ENCODE measurements around the gene MAPK1IP1L.
A peak's percentile ranks its signal among the peaks of the same experiment; 100 is the strongest.
"Not testable (repeated sequence)": the region's sequence is repeated elsewhere in the genome, so short reads cannot be mapped to it uniquely, and the experiment has no call there.

The MAPK1IP1L gene

GRCh38 chr14:55071870-55072640 lies 20.6 kb downstream of the MAPK1IP1L start:
- Histone ChIP-seq H3K4me1 (ENCODE audit: control insufficient read depth, insufficient read depth, low read length) (peaks cover 4% of the 10 kb centered on the region), H3K4me3 (ENCODE audit: insufficient read depth, low read depth, low read length) (no peak overlapping the region), H3K9me3 (ENCODE audit: control insufficient read depth, low read length) (no peaks in the 10 kb centered on the region), H3K27me3 (ENCODE audit: control insufficient read depth, insufficient read depth, low read length, poor library complexity, severe bottlenecking) (no peaks in the 10 kb centered on the region), H3K27ac (ENCODE audit: insufficient read depth, low read depth, low read length, poor library complexity, severe bottlenecking) (peak overlapping the region; percentile 70), H3K36me3 (ENCODE audit: control insufficient read depth, insufficient read depth, low read length) (no peaks in the 10 kb centered on the region)
- WGBS, 2 experiments: 76 to 79% methylated on average over 9 to 10 of the region's 10 CpGs

DNA sequence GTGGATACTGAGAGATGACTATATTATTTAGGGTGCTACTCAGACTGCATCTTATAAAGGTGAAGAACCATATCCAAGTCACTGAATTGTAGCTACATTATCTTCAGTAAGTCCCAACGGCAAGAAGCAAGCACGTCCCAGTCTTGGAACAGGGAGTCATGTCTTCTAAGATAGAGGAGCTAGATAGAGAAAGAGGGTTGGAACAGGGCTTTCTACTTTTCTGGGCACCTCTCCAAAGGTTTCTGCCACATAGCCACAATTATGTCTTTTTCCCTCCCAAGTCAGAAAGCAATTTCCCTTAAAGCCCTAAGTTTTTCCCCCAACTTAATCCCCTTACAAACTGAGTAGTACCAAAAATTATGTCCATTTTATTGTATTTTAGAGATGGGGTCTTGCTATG lies 22.4 kb downstream of the MAPK1IP1L start:
- Histone ChIP-seq H3K9me3 (ENCODE audit: control insufficient read depth, low read length) (no peaks in the 10 kb centered on the region), H3K4me1 (ENCODE audit: control insufficient read depth, insufficient read depth, low read length) (peaks cover 4% of the 10 kb centered on the region)
- WGBS, 2 experiments: 90 to 91% methylated on average over 2 of the region's 2 CpGs

DNA sequence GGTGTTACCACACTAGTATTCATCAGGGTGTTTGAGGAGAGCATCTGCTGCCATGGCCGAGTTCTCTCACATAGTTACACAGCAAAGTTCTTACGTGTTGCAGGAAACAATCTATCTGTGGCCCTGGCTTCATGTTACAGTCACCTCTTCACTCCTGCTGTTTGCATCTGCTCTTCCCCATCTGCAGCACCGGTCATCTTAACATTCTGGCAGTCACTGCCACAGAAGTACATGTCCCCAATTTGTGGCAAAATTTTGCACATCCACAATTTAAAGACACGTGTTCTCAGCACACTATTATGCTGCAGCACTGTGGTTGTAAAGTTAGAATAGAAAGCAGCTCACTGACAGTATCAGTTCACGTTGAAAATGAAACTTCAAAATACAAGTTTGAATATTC lies 23.2 kb downstream of the MAPK1IP1L start:
- no peaks in the 10 kb centered on the region for H3K36me3 ChIP-seq (ENCODE audit: control insufficient read depth, insufficient read depth, low read length)
- whole genome bisulfite sequencing, 2 experiments: 57 to 59% methylated on average over 5 of the region's 5 CpGs
- H3K4me3 ChIP-seq (ENCODE audit: insufficient read depth, low read depth, low read length): no peak overlapping the region
- H3K27ac ChIP-seq (ENCODE audit: insufficient read depth, low read depth, low read length, poor library complexity, severe bottlenecking): no peak overlapping the region
- H3K4me1 ChIP-seq (ENCODE audit: control insufficient read depth, insufficient read depth, low read length): peaks cover 4% of the 10 kb centered on the region
- no peaks in the 10 kb centered on the region for H3K9me3 ChIP-seq (ENCODE audit: control insufficient read depth, low read length)
- no peaks in the 10 kb centered on the region for H3K27me3 ChIP-seq (ENCODE audit: control insufficient read depth, insufficient read depth, low read length, poor library complexity, severe bottlenecking)

More for the DNA sequence above, 22.4 kb downstream of the MAPK1IP1L start:
- Histone ChIP-seq H3K27ac (ENCODE audit: insufficient read depth, low read depth, low read length, poor library complexity, severe bottlenecking) (no peak overlapping the region), H3K36me3 (ENCODE audit: control insufficient read depth, insufficient read depth, low read length) (no peaks in the 10 kb centered on the region), H3K27me3 (ENCODE audit: control insufficient read depth, insufficient read depth, low read length, poor library complexity, severe bottlenecking) (no peaks in the 10 kb centered on the region), H3K4me3 (ENCODE audit: insufficient read depth, low read depth, low read length) (no peak overlapping the region)

- no peaks in the 10 kb centered on the region for H3K36me3 ChIP-seq (ENCODE audit: control insufficient read depth, insufficient read depth, low read length)
- H3K9me3 ChIP-seq (ENCODE audit: control insufficient read depth, low read length): no peaks in the 10 kb centered on the region
- H3K4me3 ChIP-seq (ENCODE audit: insufficient read depth, low read depth, low read length): no peak overlapping the region
- peaks cover 4% of the 10 kb centered on the region for H3K4me1 ChIP-seq (ENCODE audit: control insufficient read depth, insufficient read depth, low read length)
- no peaks in the 10 kb centered on the region for H3K27me3 ChIP-seq (ENCODE audit: control insufficient read depth, insufficient read depth, low read length, poor library complexity, severe bottlenecking)
- no peak overlapping the region for H3K27ac ChIP-seq (ENCODE audit: insufficient read depth, low read depth, low read length, poor library complexity, severe bottlenecking)
- 83 to 90% methylated on average over 3 of the region's 3 CpGs for WGBS, 2 experiments
These were observed 24.3 kb downstream of the MAPK1IP1L start for GRCh38 chr14:55075628-55076175.

GRCh38 chr14:55077170-55078151 lies 26.0 kb downstream of the MAPK1IP1L start:
- H3K36me3 ChIP-seq (ENCODE audit: control insufficient read depth, insufficient read depth, low read length): no peaks in the 10 kb centered on the region
- no peaks in the 10 kb centered on the region for H3K9me3 ChIP-seq (ENCODE audit: control insufficient read depth, low read length)
- 86 to 89% methylated on average over 17 of the region's 17 CpGs for WGBS, 2 experiments
- no peak overlapping the region for H3K27ac ChIP-seq (ENCODE audit: insufficient read depth, low read depth, low read length, poor library complexity, severe bottlenecking)
- no peak overlapping the region for H3K4me3 ChIP-seq (ENCODE audit: insufficient read depth, low read depth, low read length)
- H3K27me3 ChIP-seq (ENCODE audit: control insufficient read depth, insufficient read depth, low read length, poor library complexity, severe bottlenecking): no peaks in the 10 kb centered on the region
- H3K4me1 ChIP-seq (ENCODE audit: control insufficient read depth, insufficient read depth, low read length): no peaks in the 10 kb centered on the region

DNA sequence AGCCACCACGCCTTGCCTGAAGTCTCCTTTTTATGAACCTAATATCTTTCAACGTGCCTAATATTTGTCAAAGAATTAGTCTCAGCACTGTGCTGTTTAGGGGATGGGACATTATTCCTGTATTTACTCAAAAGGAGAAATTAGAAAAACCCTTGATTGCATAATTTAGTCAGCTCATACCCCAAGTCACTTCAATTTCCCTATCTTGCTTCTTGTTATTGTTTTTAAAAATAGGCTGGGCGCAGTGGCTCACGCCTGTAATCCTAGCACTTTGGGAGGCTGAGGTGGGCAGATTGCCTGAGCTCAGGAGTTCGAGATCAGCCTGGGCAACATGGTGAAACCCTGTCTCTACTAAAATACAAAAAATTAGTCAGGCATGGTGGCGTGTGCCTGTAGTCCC lies 28.5 kb downstream of the MAPK1IP1L start:
- H3K27me3 ChIP-seq (ENCODE audit: control insufficient read depth, insufficient read depth, low read length, poor library complexity, severe bottlenecking); H3K36me3 ChIP-seq (ENCODE audit: control insufficient read depth, insufficient read depth, low read length); H3K9me3 ChIP-seq (ENCODE audit: control insufficient read depth, low read length); H3K27ac ChIP-seq (ENCODE audit: insufficient read depth, low read depth, low read length, poor library complexity, severe bottlenecking); H3K4me3 ChIP-seq (ENCODE audit: insufficient read depth, low read depth, low read length); H3K4me1 ChIP-seq (ENCODE audit: control insufficient read depth, insufficient read depth, low read length): not testable (repeated sequence)
- 90 to 94% methylated on average over 6 of the region's 6 CpGs for WGBS, 2 experiments

DNA sequence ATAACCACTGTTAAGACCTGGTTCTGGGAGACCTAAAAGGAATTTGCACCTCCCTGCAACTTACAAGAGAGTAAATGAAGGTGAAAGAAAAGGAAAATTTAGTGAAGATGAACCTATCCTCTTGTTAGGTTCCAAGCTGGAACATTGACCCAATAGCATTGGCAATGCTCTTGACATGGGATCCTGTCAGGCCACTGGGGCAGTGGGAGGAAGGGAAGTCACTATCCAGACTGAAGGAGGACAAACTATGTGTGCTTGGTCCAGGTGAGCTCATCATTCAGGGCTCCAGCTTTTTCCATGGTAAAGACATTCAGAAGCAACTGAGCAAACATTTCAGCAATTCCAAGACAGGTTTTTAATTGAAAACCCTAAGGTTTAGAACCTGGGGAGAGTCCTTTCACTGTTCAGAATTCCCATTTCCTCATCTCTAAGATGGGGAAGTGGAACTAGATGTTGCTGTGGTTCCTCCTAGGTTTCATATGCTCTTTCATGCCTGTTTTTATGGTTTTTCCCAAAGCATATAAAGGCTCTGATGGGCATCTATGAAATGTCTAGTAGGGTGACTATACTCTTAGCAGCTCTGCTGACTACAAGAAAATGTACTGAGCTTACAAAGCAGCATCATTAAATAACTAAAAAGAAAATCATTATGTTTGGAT lies 33.1 kb downstream of the MAPK1IP1L start:
- Histone ChIP-seq H3K4me3 (ENCODE audit: insufficient read depth, low read depth, low read length) (no peak overlapping the region), H3K4me1 (ENCODE audit: control insufficient read depth, insufficient read depth, low read length) (no peaks in the 10 kb centered on the region), H3K9me3 (ENCODE audit: control insufficient read depth, low read length) (no peaks in the 10 kb centered on the region), H3K36me3 (ENCODE audit: control insufficient read depth, insufficient read depth, low read length) (no peaks in the 10 kb centered on the region), H3K27ac (ENCODE audit: insufficient read depth, low read depth, low read length, poor library complexity, severe bottlenecking) (no peak overlapping the region), H3K27me3 (ENCODE audit: control insufficient read depth, insufficient read depth, low read length, poor library complexity, severe bottlenecking) (no peaks in the 10 kb centered on the region)

- no peaks in the 10 kb centered on the region for H3K4me1 ChIP-seq (ENCODE audit: control insufficient read depth, insufficient read depth, low read length)
- WGBS, 2 experiments: 85 to 90% methylated on average over 4 of the region's 4 CpGs
- H3K4me3 ChIP-seq (ENCODE audit: insufficient read depth, low read depth, low read length): no peak overlapping the region
- H3K36me3 ChIP-seq (ENCODE audit: control insufficient read depth, insufficient read depth, low read length): no peaks in the 10 kb centered on the region
- H3K27me3 ChIP-seq (ENCODE audit: control insufficient read depth, insufficient read depth, low read length, poor library complexity, severe bottlenecking): no peaks in the 10 kb centered on the region
- H3K27ac ChIP-seq (ENCODE audit: insufficient read depth, low read depth, low read length, poor library complexity, severe bottlenecking): no peak overlapping the region
- no peaks in the 10 kb centered on the region for H3K9me3 ChIP-seq (ENCODE audit: control insufficient read depth, low read length)
These were observed 33.7 kb downstream of the MAPK1IP1L start for GRCh38 chr14:55085060-55085660.

DNA sequence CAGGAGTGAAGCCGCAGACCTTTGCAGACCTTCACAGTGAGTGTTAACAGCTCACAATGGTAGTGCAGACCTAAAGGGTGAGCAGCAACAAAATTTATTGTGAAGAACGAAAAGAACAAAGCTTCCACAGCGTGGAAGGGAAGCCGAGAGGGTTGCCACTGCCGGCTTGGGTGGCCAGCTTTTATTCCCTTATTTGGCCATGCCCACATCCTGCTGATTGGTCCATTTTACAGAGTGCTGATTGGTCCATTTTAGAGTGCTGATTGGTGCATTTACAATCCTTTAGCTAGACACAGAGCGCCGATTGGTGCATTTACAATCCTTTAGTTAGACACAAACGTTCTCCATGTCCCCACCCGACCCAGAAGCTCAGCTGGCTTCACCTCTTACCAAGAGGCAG lies 35.5 kb downstream of the MAPK1IP1L start:
- H3K4me3 ChIP-seq (ENCODE audit: insufficient read depth, low read depth, low read length): no peak overlapping the region
- H3K9me3 ChIP-seq (ENCODE audit: control insufficient read depth, low read length): no peaks in the 10 kb centered on the region
- H3K4me1 ChIP-seq (ENCODE audit: control insufficient read depth, insufficient read depth, low read length): no peaks in the 10 kb centered on the region
- no peak overlapping the region for H3K27ac ChIP-seq (ENCODE audit: insufficient read depth, low read depth, low read length, poor library complexity, severe bottlenecking)
- WGBS, 2 experiments: 92 to 94% methylated on average over 9 of the region's 9 CpGs
- no peaks in the 10 kb centered on the region for H3K36me3 ChIP-seq (ENCODE audit: control insufficient read depth, insufficient read depth, low read length)
- no peaks in the 10 kb centered on the region for H3K27me3 ChIP-seq (ENCODE audit: control insufficient read depth, insufficient read depth, low read length, poor library complexity, severe bottlenecking)
